ENCODE measurements around the gene CSMD2. TPM values are rescaled to one million over a fixed set of nuclear protein-coding genes. Genes with fewer than 3 reads are reported as not detected.

CSMD2 gene
- total RNA-seq, 4 donors from 2014 or later, result 0.09 to 0.20 TPM; not detected in 2

DNA sequence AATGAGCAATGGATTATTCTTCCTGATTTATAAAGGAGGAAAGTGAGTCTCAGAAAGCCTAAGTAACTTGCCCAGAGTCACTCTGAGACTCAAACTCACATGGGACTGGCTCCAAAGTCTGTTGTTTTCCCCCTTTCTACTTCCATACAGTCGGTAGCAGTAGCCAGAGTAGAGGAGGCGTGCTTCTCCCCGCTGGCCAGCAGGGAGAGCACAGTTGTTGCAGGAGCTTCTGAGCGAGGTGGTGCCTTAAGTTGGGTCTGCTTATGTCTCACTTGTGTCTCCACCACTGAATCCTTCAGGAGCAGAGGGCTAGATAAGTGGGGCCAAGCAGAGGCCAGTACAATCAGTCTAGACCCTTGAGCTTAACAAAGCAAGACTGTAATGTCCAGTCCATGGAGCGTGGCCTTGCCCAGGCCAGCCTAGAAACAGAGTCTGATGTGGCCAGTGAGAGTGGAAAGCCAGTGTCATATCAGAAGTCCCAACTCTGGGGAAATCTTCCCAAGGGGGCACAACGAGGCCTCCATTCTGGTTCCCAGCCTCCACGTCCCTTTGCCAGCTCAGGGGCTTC, 510.7 kb downstream of the CSMD2 start:
- Histone ChIP-seq H3K36me3 (no peaks in the 10 kb centered on the region), H3K27me3 (no peaks in the 10 kb centered on the region), H3K9me3 (no peaks in the 10 kb centered on the region), H3K27ac (no peak overlapping the region), H3K4me3 (no peak overlapping the region), H3K4me1 (no peaks in the 10 kb centered on the region)
- TF ChIP-seq, protein P1, sequence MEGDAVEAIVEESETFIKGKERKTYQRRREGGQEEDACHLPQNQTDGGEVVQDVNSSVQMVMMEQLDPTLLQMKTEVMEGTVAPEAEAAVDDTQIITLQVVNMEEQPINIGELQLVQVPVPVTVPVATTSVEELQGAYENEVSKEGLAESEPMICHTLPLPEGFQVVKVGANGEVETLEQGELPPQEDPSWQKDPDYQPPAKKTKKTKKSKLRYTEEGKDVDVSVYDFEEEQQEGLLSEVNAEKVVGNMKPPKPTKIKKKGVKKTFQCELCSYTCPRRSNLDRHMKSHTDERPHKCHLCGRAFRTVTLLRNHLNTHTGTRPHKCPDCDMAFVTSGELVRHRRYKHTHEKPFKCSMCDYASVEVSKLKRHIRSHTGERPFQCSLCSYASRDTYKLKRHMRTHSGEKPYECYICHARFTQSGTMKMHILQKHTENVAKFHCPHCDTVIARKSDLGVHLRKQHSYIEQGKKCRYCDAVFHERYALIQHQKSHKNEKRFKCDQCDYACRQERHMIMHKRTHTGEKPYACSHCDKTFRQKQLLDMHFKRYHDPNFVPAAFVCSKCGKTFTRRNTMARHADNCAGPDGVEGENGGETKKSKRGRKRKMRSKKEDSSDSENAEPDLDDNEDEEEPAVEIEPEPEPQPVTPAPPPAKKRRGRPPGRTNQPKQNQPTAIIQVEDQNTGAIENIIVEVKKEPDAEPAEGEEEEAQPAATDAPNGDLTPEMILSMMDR (IDR thresholded peaks at IDR 0.05 in 4 of 5, conservative IDR thresholded peaks at IDR 0.05 in 1 of 5), result no peak
- TF ChIP-seq POLR2A (IDR thresholded peaks at IDR 0.05), result no peak
- intact Hi-C loops (cut with DNase I; ENCODE audit: low total_unique reads), result no loop called here
- ATAC-seq, result no peak
- DNase-seq, result no peak
- in situ Hi-C loops (cut with MboI; ENCODE audit: low sequenced_read_pairs in 4 of 4), result no loop called here

DNA sequence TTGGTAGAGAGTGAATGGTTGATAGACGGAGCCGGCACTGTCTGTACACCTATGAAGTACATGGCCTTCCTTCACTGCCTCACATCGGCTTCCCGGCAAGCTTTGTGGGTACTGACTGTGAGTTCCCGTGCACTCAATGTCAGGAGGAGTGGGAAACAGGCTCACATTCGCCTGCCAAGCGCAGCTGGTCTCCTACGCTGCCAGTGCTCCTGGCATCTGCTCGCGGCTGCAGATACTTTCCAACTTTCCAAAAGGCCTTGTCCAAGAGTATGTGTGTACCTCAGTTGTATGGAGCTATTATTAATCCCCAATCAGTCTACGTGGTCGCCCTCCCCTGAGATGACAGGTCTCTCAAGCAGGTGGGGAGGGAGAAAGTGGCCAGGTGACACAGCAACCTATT, 511.8 kb downstream of the CSMD2 start:
- Histone ChIP-seq H3K9me3 (no peaks in the 10 kb centered on the region), H3K27ac (no peak overlapping the region), H3K4me3 (no peak overlapping the region), H3K36me3 (no peaks in the 10 kb centered on the region), H3K4me1 (no peaks in the 10 kb centered on the region), H3K27me3 (no peaks in the 10 kb centered on the region)
- in situ Hi-C loops (cut with MboI; ENCODE audit: low sequenced_read_pairs in 4 of 4), result no loop called here
- ATAC-seq, result no peak
- intact Hi-C loops (cut with DNase I; ENCODE audit: low total_unique reads), result no loop called here
- DNase-seq, result no peak
- TF ChIP-seq, protein P1 (IDR thresholded peaks at IDR 0.05 in 4 of 5, conservative IDR thresholded peaks at IDR 0.05 in 1 of 5), result no peak
- TF ChIP-seq POLR2A (IDR thresholded peaks at IDR 0.05), result no peak

DNA sequence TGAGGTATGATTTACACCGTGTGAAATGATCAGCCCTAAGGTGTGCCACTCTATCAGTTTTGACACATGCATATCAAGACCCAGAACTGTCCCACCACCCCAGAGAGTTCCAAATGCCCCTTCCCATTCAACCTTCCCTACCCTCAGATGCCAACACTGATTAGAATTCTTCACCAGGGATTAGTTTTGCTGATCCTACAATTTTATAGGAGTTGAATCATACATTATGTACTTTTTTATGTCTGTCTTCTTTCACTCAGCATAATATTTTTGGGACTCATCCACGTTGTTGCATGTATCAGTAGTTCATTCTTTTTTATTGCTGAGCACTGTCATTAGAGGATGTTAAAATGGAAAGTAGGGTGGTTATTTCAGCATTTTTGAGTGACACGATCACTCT, 514.3 kb downstream of the CSMD2 start:
- no peak for DNase-seq
- Histone ChIP-seq H3K4me3 (no peak overlapping the region), H3K27ac (no peak overlapping the region), H3K4me1 (no peaks in the 10 kb centered on the region), H3K27me3 (no peaks in the 10 kb centered on the region), H3K36me3 (no peaks in the 10 kb centered on the region), H3K9me3 (no peaks in the 10 kb centered on the region)
- in situ Hi-C loops (cut with MboI; ENCODE audit: low sequenced_read_pairs in 4 of 4) (no loop called here), intact Hi-C loops (cut with DNase I; ENCODE audit: low total_unique reads) (no loop called here)
- no peak for TF ChIP-seq POLR2A (IDR thresholded peaks at IDR 0.05)
- TF ChIP-seq, protein P1 (IDR thresholded peaks at IDR 0.05 in 4 of 5, conservative IDR thresholded peaks at IDR 0.05 in 1 of 5), result no peak
- ATAC-seq, result no peak

DNA sequence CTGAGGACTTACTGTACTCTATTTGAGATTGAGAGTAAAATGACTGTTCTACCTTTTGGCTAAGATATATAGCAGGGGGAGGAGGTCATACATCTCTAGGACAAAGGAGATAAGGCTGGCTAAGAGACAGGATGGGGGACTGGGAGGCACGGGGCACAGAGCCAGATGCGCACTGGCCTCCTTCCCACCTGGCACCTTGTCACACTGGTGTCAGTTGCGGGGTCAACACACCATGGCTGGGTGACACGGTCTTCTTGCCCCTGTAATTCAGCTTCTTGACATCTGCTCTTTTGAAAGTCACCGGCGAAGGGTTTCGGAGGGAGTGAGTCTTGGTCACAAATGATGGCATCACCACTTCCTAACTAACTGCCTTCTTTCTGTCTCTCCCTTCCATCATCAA, 515.3 kb downstream of the CSMD2 start:
- no peak overlapping the region for H3K27ac ChIP-seq
- TF ChIP-seq, protein P1 (IDR thresholded peaks at IDR 0.05 in 4 of 5, conservative IDR thresholded peaks at IDR 0.05 in 1 of 5), result no peak
- TF ChIP-seq POLR2A (IDR thresholded peaks at IDR 0.05), result no peak
- in situ Hi-C loops (cut with MboI; ENCODE audit: low sequenced_read_pairs in 4 of 4), result loop anchor here in 2 of 4 donors (25.0 kb wide), 2 partner anchors 513 to 1088 kb away; partner anchors contain the start of gene CSMD2 (in 1 of the 2)
- DNase-seq (no peak), ATAC-seq (no peak)
- intact Hi-C loops (cut with DNase I; ENCODE audit: low total_unique reads), result no loop called here
- no peak overlapping the region for H3K4me3 ChIP-seq
- H3K36me3 ChIP-seq, result no peaks in the 10 kb centered on the region
- no peaks in the 10 kb centered on the region for H3K27me3 ChIP-seq
- no peaks in the 10 kb centered on the region for H3K4me1 ChIP-seq
- H3K9me3 ChIP-seq, result no peaks in the 10 kb centered on the region

DNA sequence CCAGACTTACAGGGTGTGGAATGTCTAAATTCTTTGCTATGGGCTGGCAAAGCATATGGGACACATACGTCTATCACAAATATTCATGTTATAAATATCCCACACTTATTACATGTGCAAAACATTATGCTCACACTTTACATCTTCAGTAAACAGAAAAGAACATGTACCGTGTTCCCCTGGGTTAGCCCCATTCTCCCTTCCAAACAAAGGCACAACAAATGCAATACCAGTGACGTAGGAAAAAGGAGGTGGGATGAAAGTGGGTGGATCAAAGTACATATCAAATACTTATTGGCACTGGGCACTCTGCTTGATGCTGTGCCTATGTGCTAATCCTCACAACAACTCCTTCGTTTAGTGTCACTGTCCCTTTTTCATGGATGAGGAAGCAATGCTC, 521.8 kb downstream of the CSMD2 start:
- no peaks in the 10 kb centered on the region for H3K9me3 ChIP-seq
- in situ Hi-C loops (cut with MboI; ENCODE audit: low sequenced_read_pairs in 4 of 4), result loop anchor here in 2 of 4 donors (25.0 kb wide), 2 partner anchors 519 to 1094 kb away; partner anchors contain the start of gene CSMD2 (in 1 of the 2)
- TF ChIP-seq, protein P1 (IDR thresholded peaks at IDR 0.05 in 4 of 5, conservative IDR thresholded peaks at IDR 0.05 in 1 of 5), result no peak
- no peak for TF ChIP-seq POLR2A (IDR thresholded peaks at IDR 0.05)
- H3K4me3 ChIP-seq, result no peak overlapping the region
- no peak overlapping the region for H3K27ac ChIP-seq
- H3K4me1 ChIP-seq, result no peaks in the 10 kb centered on the region
- H3K36me3 ChIP-seq, result no peaks in the 10 kb centered on the region
- no peaks in the 10 kb centered on the region for H3K27me3 ChIP-seq
- DNase-seq (no peak), ATAC-seq (no peak)
- intact Hi-C loops (cut with DNase I; ENCODE audit: low total_unique reads), result no loop called here

Measured in gastrocnemius medialis (tissue), 4 donors.